ENCODE measurements around the gene SH3RF3.

Gene SH3RF3

DNA sequence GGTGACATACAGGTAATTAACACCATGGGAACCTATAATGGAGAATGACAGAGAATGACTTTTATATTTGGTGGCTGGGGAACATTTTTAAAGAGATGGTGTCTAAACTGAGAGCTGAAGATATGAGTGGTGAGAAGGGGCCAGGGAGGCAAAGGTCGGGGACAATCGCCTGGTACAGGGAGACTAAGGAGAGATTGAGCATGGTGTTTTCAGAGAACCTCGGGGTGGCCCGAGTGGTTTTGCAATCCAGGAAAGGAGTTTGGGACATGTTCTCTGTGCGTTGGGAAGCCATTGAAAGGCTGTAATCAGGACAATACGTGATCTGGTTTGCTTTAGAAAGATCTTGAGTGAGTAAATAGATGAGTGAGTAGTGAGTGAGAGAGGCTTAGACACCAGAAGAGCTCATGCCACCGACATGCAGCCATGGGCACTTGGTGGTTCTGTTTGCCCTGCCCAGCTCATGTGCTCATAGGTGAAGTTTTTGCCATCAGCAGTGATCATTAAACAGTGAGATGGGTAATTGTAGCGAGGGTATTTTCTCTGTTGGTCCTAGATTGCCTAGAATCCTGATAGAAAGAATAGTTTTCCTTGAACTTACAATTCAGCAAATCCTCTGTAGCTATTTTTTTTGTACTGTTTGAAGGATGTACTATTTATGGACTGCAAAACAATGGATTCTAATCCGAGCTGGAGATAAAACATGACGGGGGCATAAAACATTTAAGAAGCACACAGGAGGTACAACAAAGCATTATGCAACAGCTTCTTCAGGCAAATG is 114.7 kb downstream of the SH3RF3 start:
- DNase-seq (ENCODE audit: low spot score in 2 of 2) = no peak
- Histone ChIP-seq H3K27me3 (ENCODE audit: low read depth) (no peaks in the 10 kb centered on the region), H3K36me3 (replicated peaks) (no peaks in the 10 kb centered on the region), H3K4me1 (no peaks in the 10 kb centered on the region), H3K4me3 (no peak overlapping the region), H3K9me3 (no peaks in the 10 kb centered on the region)
- in situ Hi-C loops (cut with MboI; ENCODE audit: low sequenced_read_pairs) = no loop called here

DNA sequence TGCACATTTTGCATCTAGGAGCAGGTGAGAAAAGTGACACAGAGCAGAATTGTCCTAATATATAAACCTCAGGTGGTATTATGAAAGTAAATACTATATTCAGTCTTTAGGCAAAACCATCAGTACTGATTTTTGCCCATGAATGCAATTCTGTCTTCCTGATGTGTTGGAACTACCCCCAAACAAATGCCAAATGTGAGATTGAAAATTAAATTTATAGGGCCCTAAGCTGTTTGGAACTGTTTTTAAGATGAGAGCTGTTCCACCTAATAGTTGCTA is 115.2 kb downstream of the SH3RF3 start:
- in situ Hi-C loops (cut with MboI; ENCODE audit: low sequenced_read_pairs) = no loop called here
- Histone ChIP-seq H3K4me3 (no peak overlapping the region), H3K27me3 (ENCODE audit: low read depth) (no peaks in the 10 kb centered on the region), H3K36me3 (replicated peaks) (no peaks in the 10 kb centered on the region), H3K4me1 (no peaks in the 10 kb centered on the region), H3K9me3 (no peaks in the 10 kb centered on the region)
- no peak for DNase-seq (ENCODE audit: low spot score in 2 of 2)

- no peak for DNase-seq (ENCODE audit: low spot score in 2 of 2)
- no peak overlapping the region for H3K4me3 ChIP-seq
- in situ Hi-C loops (cut with MboI; ENCODE audit: low sequenced_read_pairs) = no loop called here
- H3K4me1 ChIP-seq = no peaks in the 10 kb centered on the region
- no peaks in the 10 kb centered on the region for H3K36me3 ChIP-seq (replicated peaks)
- H3K9me3 ChIP-seq = no peaks in the 10 kb centered on the region
- no peaks in the 10 kb centered on the region for H3K27me3 ChIP-seq (ENCODE audit: low read depth)
These were observed 115.9 kb downstream of the SH3RF3 start for GRCh38 chr2:109244750-109245382.

DNA sequence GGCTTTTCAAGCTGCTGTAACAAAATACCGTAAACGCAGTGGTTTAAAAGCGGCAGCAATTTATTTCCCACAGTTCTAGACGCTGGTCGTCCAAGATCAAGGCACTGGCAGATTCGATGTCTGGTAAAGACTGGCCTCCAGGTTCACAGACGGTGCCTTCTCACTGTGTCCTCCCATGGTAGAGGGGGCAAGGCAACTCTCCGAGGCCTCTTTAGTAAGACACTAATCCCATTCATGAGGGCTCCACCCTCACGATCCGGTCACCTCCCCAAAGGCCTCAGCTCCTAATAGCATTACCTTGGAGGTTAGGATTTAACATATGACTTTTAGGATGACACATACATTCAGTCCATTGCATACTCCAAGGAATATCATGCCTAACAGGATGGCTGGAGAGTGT is 117.2 kb downstream of the SH3RF3 start:
- no peaks in the 10 kb centered on the region for H3K4me1 ChIP-seq
- DNase-seq (ENCODE audit: low spot score in 2 of 2) = no peak
- in situ Hi-C loops (cut with MboI; ENCODE audit: low sequenced_read_pairs) = no loop called here

GRCh38 chr2:109246616-109247015 is 117.6 kb downstream of the SH3RF3 start:
- Histone ChIP-seq H3K4me1 (no peaks in the 10 kb centered on the region), H3K9me3 (no peaks in the 10 kb centered on the region), H3K27me3 (ENCODE audit: low read depth) (no peaks in the 10 kb centered on the region), H3K36me3 (replicated peaks) (no peaks in the 10 kb centered on the region), H3K4me3 (no peak overlapping the region)
- in situ Hi-C loops (cut with MboI; ENCODE audit: low sequenced_read_pairs) = no loop called here
- no peak for DNase-seq (ENCODE audit: low spot score in 2 of 2)

More for the DNA sequence above, 117.2 kb downstream of the SH3RF3 start:
- Histone ChIP-seq H3K36me3 (replicated peaks) (no peaks in the 10 kb centered on the region), H3K9me3 (no peaks in the 10 kb centered on the region), H3K27me3 (ENCODE audit: low read depth) (no peaks in the 10 kb centered on the region), H3K4me3 (no peak overlapping the region)

GRCh38 chr2:109247340-109247739 is 118.3 kb downstream of the SH3RF3 start:
- H3K9me3 ChIP-seq = no peaks in the 10 kb centered on the region
- no peaks in the 10 kb centered on the region for H3K4me1 ChIP-seq
- in situ Hi-C loops (cut with MboI; ENCODE audit: low sequenced_read_pairs) = no loop called here
- H3K36me3 ChIP-seq (replicated peaks) = no peaks in the 10 kb centered on the region
- no peaks in the 10 kb centered on the region for H3K27me3 ChIP-seq (ENCODE audit: low read depth)
- no peak overlapping the region for H3K4me3 ChIP-seq
- DNase-seq (ENCODE audit: low spot score in 2 of 2) = no peak

GRCh38 chr2:109247812-109248211 is 118.8 kb downstream of the SH3RF3 start:
- in situ Hi-C loops (cut with MboI; ENCODE audit: low sequenced_read_pairs) = no loop called here
- no peaks in the 10 kb centered on the region for H3K9me3 ChIP-seq
- H3K4me3 ChIP-seq = no peak overlapping the region
- DNase-seq (ENCODE audit: low spot score in 2 of 2) = no peak
- H3K36me3 ChIP-seq (replicated peaks) = no peaks in the 10 kb centered on the region
- no peaks in the 10 kb centered on the region for H3K27me3 ChIP-seq (ENCODE audit: low read depth)
- no peaks in the 10 kb centered on the region for H3K4me1 ChIP-seq

GRCh38 chr2:109248590-109248989 is 119.6 kb downstream of the SH3RF3 start:
- Histone ChIP-seq H3K4me3 (no peak overlapping the region), H3K36me3 (replicated peaks) (no peaks in the 10 kb centered on the region), H3K4me1 (no peaks in the 10 kb centered on the region), H3K9me3 (no peaks in the 10 kb centered on the region), H3K27me3 (ENCODE audit: low read depth) (no peaks in the 10 kb centered on the region)
- in situ Hi-C loops (cut with MboI; ENCODE audit: low sequenced_read_pairs) = no loop called here
- DNase-seq (ENCODE audit: low spot score in 2 of 2) = no peak

- peaks cover 9% of the 10 kb centered on the region for H3K27me3 ChIP-seq (ENCODE audit: low read depth)
- DNase-seq (ENCODE audit: low spot score in 2 of 2) = no peak
- no peaks in the 10 kb centered on the region for H3K4me1 ChIP-seq
- in situ Hi-C loops (cut with MboI; ENCODE audit: low sequenced_read_pairs) = no loop called here
- H3K9me3 ChIP-seq = no peaks in the 10 kb centered on the region
- H3K36me3 ChIP-seq (replicated peaks) = no peaks in the 10 kb centered on the region
- H3K4me3 ChIP-seq = no peak overlapping the region
These were observed 124.2 kb downstream of the SH3RF3 start for GRCh38 chr2:109253217-109253616.

- Histone ChIP-seq H3K9me3 (no peaks in the 10 kb centered on the region), H3K36me3 (replicated peaks) (no peaks in the 10 kb centered on the region), H3K4me1 (no peaks in the 10 kb centered on the region), H3K4me3 (no peak overlapping the region), H3K27me3 (ENCODE audit: low read depth) (peaks cover 9% of the 10 kb centered on the region)
- DNase-seq (ENCODE audit: low spot score in 2 of 2) = no peak
- in situ Hi-C loops (cut with MboI; ENCODE audit: low sequenced_read_pairs) = no loop called here
These were observed 125.3 kb downstream of the SH3RF3 start for GRCh38 chr2:109254174-109254904.

GRCh38 chr2:109255654-109256053 is 126.6 kb downstream of the SH3RF3 start:
- H3K4me3 ChIP-seq = no peak overlapping the region
- in situ Hi-C loops (cut with MboI; ENCODE audit: low sequenced_read_pairs) = no loop called here
- H3K27me3 ChIP-seq (ENCODE audit: low read depth) = peaks cover 9% of the 10 kb centered on the region
- no peaks in the 10 kb centered on the region for H3K4me1 ChIP-seq
- H3K36me3 ChIP-seq (replicated peaks) = no peaks in the 10 kb centered on the region
- no peak for DNase-seq (ENCODE audit: low spot score in 2 of 2)
- H3K9me3 ChIP-seq = no peaks in the 10 kb centered on the region

GRCh38 chr2:109256111-109256510 is 127.1 kb downstream of the SH3RF3 start:
- H3K27me3 ChIP-seq (ENCODE audit: low read depth) = peaks cover 9% of the 10 kb centered on the region
- no peak overlapping the region for H3K4me3 ChIP-seq
- no peaks in the 10 kb centered on the region for H3K9me3 ChIP-seq
- in situ Hi-C loops (cut with MboI; ENCODE audit: low sequenced_read_pairs) = no loop called here
- no peaks in the 10 kb centered on the region for H3K4me1 ChIP-seq
- no peaks in the 10 kb centered on the region for H3K36me3 ChIP-seq (replicated peaks)
- DNase-seq (ENCODE audit: low spot score in 2 of 2) = no peak

DNA sequence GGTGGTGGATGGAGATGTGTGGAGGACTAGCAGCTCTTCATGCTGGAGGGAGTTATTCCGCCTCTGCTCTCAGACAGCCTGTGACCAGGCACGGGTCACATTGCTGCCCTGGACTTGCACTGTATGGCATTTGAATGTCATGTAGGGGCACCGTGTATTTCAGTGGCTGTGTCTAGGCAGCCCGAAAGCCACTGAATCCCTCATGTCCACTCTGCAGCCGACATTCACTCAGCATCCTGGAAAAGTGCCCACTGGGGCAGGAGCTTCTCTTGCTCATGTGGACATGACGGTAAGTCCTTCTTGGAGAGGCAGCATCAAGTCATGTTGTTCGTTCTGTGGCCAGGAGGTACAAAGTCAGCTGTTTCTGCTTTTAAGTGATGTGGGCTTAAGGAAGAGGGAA is 127.9 kb downstream of the SH3RF3 start:
- Histone ChIP-seq H3K4me3 (no peak overlapping the region), H3K27me3 (ENCODE audit: low read depth) (peaks cover 9% of the 10 kb centered on the region), H3K4me1 (no peaks in the 10 kb centered on the region), H3K36me3 (replicated peaks) (no peaks in the 10 kb centered on the region), H3K9me3 (no peaks in the 10 kb centered on the region)
- in situ Hi-C loops (cut with MboI; ENCODE audit: low sequenced_read_pairs) = no loop called here
- no peak for DNase-seq (ENCODE audit: low spot score in 2 of 2)

GRCh38 chr2:109257653-109258052 is 128.6 kb downstream of the SH3RF3 start:
- no peaks in the 10 kb centered on the region for H3K9me3 ChIP-seq
- no peaks in the 10 kb centered on the region for H3K36me3 ChIP-seq (replicated peaks)
- no peaks in the 10 kb centered on the region for H3K4me1 ChIP-seq
- peaks cover 9% of the 10 kb centered on the region for H3K27me3 ChIP-seq (ENCODE audit: low read depth)
- in situ Hi-C loops (cut with MboI; ENCODE audit: low sequenced_read_pairs) = no loop called here
- H3K4me3 ChIP-seq = no peak overlapping the region
- no peak for DNase-seq (ENCODE audit: low spot score in 2 of 2)

Data from HAP-1 (cell line).